HG03439 (cell line): ENCODE results near the gene ATOH7.

Experiments used
- ATAC-seq: cut with Tn5 transposase; IDR thresholded peaks from one replicate; pipeline ENCODE4 v1.9.1; 2021; ENCODE audit warnings: mild to moderate bottlenecking, moderate library complexity; ENCODE audit not compliant: unreplicated experiment

The ATOH7 gene

GRCh38 chr10:68184546-68184945 lies 47.4 kb downstream of the ATOH7 start:
- ATAC-seq, result no peak
